ENCODE measurements around the gene EPN2.

DNA sequence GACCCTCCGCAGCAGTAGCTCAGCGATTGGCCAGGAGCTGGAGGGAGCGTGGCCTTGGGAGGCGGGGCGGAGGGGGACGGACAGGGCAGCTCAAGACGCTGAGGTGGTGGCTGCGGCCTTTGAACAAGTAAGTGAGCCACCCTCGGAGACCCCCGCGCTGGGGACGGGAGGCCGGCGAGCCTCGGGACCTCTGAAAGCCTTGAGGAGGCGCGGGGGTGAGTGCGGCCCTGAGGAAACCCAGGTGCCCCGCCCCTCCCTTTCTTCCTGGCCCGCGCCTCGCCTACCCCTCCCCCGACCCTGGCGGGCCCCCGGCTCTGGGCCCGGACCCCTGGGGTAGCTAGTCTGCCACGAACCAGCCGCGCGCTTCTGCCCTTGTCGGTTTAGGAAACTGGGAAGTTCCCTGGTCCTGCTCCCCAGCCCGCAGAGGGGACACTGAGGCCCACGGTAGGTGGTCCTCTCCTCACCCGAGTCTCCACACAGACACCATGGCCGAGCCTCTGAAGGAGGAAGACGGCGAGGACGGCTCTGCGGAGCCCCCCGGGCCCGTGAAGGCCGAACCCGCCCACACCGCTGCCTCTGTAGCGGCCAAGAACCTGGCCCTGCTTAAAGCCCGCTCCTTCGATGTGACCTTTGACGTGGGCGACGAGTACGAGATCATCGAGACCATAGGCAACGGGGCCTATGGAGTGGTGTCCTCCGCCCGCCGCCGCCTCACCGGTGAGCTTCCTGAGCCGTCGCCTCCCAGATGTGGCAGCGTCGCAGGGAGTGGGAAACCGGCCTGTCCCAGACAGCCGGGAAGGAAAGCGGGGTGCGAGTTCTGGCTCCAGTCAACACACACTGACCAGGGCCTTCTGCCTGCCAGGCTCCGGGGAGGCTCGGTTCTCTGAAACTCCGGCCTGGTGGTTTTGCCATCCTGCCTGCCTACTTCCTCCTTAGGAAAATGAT is 141.5 kb downstream of the EPN2 start, which contains the start of gene MAPK7:
- TF ChIP-seq CTCF (IDR thresholded peaks at IDR 0.05; ENCODE audit: poor library complexity, severe bottlenecking) (no peak), EP300 (conservative IDR thresholded peaks at IDR 0.05; ENCODE audit: poor library complexity, severe bottlenecking) (no peak), POLR2AphosphoS5 (IDR thresholded peaks at IDR 0.05) (no peak), TAF1 (IDR thresholded peaks at IDR 0.05; ENCODE audit: low read depth) (no peak), EZH2 (IDR thresholded peaks at IDR 0.05; ENCODE audit: borderline replicate concordance, insufficient read depth, low read length, poor library complexity, severe bottlenecking) (no peak)
